Caco-2 (cell line): Measurements from ENCODE around the gene WWC2. TPM values are rescaled to one million over a fixed set of nuclear protein-coding genes. Genes with fewer than 3 reads are reported as not detected.

Experiments used
- BruUV-seq: library from RNA; stranded (reverse); fragments of 400-500 nt; replicated peaks from 2 replicates; lab custom pipeline; 2021; lab: Mats Ljungman, UMichigan
- CTCF ChIA-PET: fragments of 300-600 bp; sonication (Branson Sonifier 250); formaldehyde crosslinking; loops from one replicate; lab custom pipeline; 2022; ENCODE audit warnings: antibody characterized with exemption; lab: Charles Lee
- POLR2A ChIA-PET: fragments of 300-600 bp; sonication (Branson Sonifier 250); formaldehyde crosslinking; loops from one replicate; lab custom pipeline; 2022; ENCODE audit warnings: antibody characterized with exemption; lab: Charles Lee
- DNase-seq, 2 experiments: peaks; one replicate each; pipeline versions ENCODE4 v3.0.0 to v3.0.0-alpha.2; 2020 to 2022
- H3K27me3 ChIP-seq: replicated peaks from 2 replicates; pipeline ENCODE4 v1.6.0; 2011; ENCODE audit warnings: low read length; ENCODE audit not compliant: control insufficient read depth, insufficient read depth
- H3K36me3 ChIP-seq: 2 replicates; pipeline ENCODE4 v1.5.1; 2011; ENCODE audit warnings: low read length; ENCODE audit not compliant: control insufficient read depth, insufficient read depth
- H3K4me1 ChIP-seq: fragments of 250-450 bp; sonication (Bioruptor Pico); 2 replicates; pipeline ENCODE4 v1.5.1; 2020; ENCODE audit warnings: mild to moderate bottlenecking
- H3K4me3 ChIP-seq: 2 replicates; pipeline ENCODE4 v1.5.1; 2011; ENCODE audit warnings: low read depth, mild to moderate bottlenecking, control low read depth, low read length
- H3K9me3 ChIP-seq: fragments of 250-450 bp; sonication (Bioruptor Pico); 2 replicates; pipeline ENCODE4 v1.5.1; 2020; ENCODE audit warnings: mild to moderate bottlenecking, moderate library complexity
- H3K27ac Mint-ChIP-seq: one replicate; pipeline ENCODE4 v1.8.0; 2022; ENCODE audit warnings: mixed read lengths; ENCODE audit not compliant: unreplicated experiment
- H3K27me3 Mint-ChIP-seq: one replicate; pipeline ENCODE4 v1.8.0; 2022; ENCODE audit warnings: mixed read lengths; ENCODE audit not compliant: insufficient read depth, unreplicated experiment
- H3K36me3 Mint-ChIP-seq: one replicate; pipeline ENCODE4 v1.8.0; 2022; ENCODE audit warnings: mild to moderate bottlenecking, mixed read lengths; ENCODE audit not compliant: insufficient read depth, unreplicated experiment
- H3K4me1 Mint-ChIP-seq: one replicate; pipeline ENCODE4 v1.8.0; 2022; ENCODE audit warnings: low read depth, mixed read lengths; ENCODE audit not compliant: unreplicated experiment
- H3K4me3 Mint-ChIP-seq: one replicate; pipeline ENCODE4 v1.8.0; 2022; ENCODE audit warnings: mild to moderate bottlenecking, moderate library complexity, mixed read lengths; ENCODE audit not compliant: unreplicated experiment
- H3K9me3 Mint-ChIP-seq: one replicate; pipeline ENCODE4 v1.8.0; 2022; ENCODE audit warnings: mixed read lengths; ENCODE audit not compliant: unreplicated experiment
- CTCF ChIP-seq, 2 experiments: fragments of 200-600 bp in 1 of 2; IDR thresholded peaks; 1 replicate in 1 of 2; 2 replicates in 1 of 2; pipeline versions ENCODE4 v1.5.1 to v1.8.0; 2011 to 2022; ENCODE audit warnings: antibody characterized with exemption in 1 of 2, control low read depth in 1 of 2, inconsistent platforms in 1 of 2, low read depth in 1 of 2, low read length in 1 of 2, mild to moderate bottlenecking in 1 of 2, moderate library complexity in 1 of 2; ENCODE audit not compliant: insufficient read depth in 1 of 2, severe bottlenecking in 1 of 2, unreplicated experiment in 1 of 2
- intact Hi-C: fragments of 100-400 bp; cut with micrococcal nuclease; formaldehyde crosslinking; loops from one replicate; pipeline ENCODE4 v1.10.0; 2022; ENCODE audit not compliant: unreplicated experiment
- total RNA-seq: library from RNA; stranded (reverse); gene quantifications from 2 replicates; pipeline ENCODE4 v1.2.3, GENCODE V29; 2022

Gene WWC2
- total RNA-seq, 1 experiment from 2014 or later: 126 TPM

DNA sequence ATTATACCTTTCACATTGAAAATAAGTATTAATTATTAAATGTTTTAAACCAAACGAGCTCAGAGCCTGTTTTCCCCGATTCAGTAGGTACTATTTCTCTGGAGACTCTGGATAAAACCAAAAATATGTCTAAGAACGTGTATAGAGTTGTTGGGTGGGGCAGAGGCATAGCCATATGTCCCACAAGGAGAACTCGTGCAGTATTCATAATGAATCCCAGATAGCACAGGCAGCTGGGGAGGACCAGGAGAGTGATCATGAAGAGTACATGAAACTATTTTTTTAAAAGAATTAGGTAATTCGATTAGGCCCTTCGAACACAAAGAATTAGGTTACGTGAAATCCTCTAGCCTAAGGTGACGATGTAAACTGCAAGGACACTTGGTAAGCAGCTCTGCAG lies 145.0 kb downstream of the WWC2 start:
- BruUV-seq: no TSS peak
- Histone ChIP-seq H3K9me3 (no peaks in the 10 kb centered on the region), H3K27me3 (no peaks in the 10 kb centered on the region), H3K4me3 (no peak overlapping the region), H3K4me1 (peaks cover 47% of the 10 kb centered on the region), H3K36me3 (no peaks in the 10 kb centered on the region)
- ChIA-PET CTCF (no interaction called here), POLR2A (no interaction called here)
- Mint-ChIP-seq H3K36me3 (peaks cover 56% of the 10 kb centered on the region), H3K4me3 (no peak overlapping the region), H3K27ac (no peak overlapping the region), H3K27me3 (no peaks in the 10 kb centered on the region), H3K9me3 (no peaks in the 10 kb centered on the region), H3K4me1 (peaks cover 28% of the 10 kb centered on the region)
- intact Hi-C loops: loop anchor here (5.0 kb wide), 1 partner anchor 147 kb away; the partner anchor contains the start of gene WWC2
- DNase-seq: no peak
- no peak for TF ChIP-seq CTCF (IDR thresholded peaks at IDR 0.05; ENCODE audit: insufficient read depth in 1 of 2, low read depth in 1 of 2, low read length in 1 of 2, severe bottlenecking in 1 of 2, unreplicated experiment in 1 of 2)

DNA sequence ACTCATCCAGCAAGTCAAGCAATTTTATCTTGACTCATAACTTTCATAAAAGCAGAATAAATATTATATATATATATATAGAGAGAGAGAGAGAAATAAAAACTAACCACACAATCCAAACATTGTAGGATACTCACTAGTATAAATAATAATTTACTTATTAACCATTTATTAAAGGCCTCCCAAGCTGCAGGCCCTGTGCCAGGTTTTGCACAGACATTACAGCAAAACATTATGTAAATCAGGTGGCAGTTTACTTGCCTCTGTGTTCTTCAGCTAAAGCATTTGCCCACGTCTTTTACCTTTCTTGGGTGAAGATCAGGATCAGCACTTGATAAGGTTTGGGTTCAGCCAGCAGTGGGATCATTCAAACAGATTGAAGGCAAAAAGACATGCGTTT lies 145.4 kb downstream of the WWC2 start:
- TF ChIP-seq CTCF (IDR thresholded peaks at IDR 0.05; ENCODE audit: insufficient read depth in 1 of 2, low read depth in 1 of 2, low read length in 1 of 2, severe bottlenecking in 1 of 2, unreplicated experiment in 1 of 2): no peak
- POLR2A ChIA-PET: no interaction called here
- Histone ChIP-seq H3K4me1 (peaks cover 46% of the 10 kb centered on the region), H3K9me3 (no peaks in the 10 kb centered on the region), H3K36me3 (no peaks in the 10 kb centered on the region), H3K4me3 (no peak overlapping the region), H3K27me3 (no peaks in the 10 kb centered on the region)
- no peaks in the 10 kb centered on the region for H3K9me3 Mint-ChIP-seq
- BruUV-seq: no TSS peak
- no peak overlapping the region for H3K4me3 Mint-ChIP-seq
- H3K27ac Mint-ChIP-seq: no peak overlapping the region
- intact Hi-C loops: loop anchor here (5.0 kb wide), 1 partner anchor 147 kb away; the partner anchor contains the start of gene WWC2
- no peaks in the 10 kb centered on the region for H3K27me3 Mint-ChIP-seq
- DNase-seq: no peak
- peaks cover 24% of the 10 kb centered on the region for H3K4me1 Mint-ChIP-seq
- CTCF ChIA-PET: interaction anchor here (0.6 kb wide), 1 partner anchor 133 kb away, joined by 3 read pairs; no protein-coding TSS in a partner anchor
- H3K36me3 Mint-ChIP-seq: peaks cover 52% of the 10 kb centered on the region

DNA sequence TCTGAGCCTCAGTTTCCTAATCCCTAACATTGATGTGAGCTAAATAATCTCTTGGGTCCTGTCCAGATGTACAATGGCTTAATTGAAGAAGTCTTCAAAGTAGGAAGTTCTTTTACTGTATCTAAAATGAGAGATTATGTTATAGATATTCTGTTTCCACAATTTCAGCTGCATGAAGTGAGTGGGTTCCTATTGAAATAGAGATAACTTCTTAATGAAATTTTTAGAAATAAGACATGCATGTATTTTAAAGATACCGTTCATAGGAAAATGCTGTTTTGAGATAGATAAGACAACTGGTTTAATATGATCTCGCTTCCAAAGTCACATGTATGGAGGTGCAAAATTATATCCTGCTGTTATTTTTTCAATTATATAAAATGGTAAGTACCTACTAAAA lies 149.1 kb downstream of the WWC2 start:
- CTCF ChIA-PET: no interaction called here
- POLR2A ChIA-PET: no interaction called here
- no peak overlapping the region for H3K4me3 ChIP-seq
- no peak overlapping the region for H3K4me3 Mint-ChIP-seq
- peaks cover 20% of the 10 kb centered on the region for H3K4me1 ChIP-seq
- H3K9me3 ChIP-seq: no peaks in the 10 kb centered on the region
- BruUV-seq: no TSS peak
- H3K36me3 ChIP-seq: 0 out of 2 replicates have a peak, but pooled peaks cover 2% of the 10 kb centered on the region
- TF ChIP-seq CTCF (IDR thresholded peaks at IDR 0.05; ENCODE audit: insufficient read depth in 1 of 2, low read depth in 1 of 2, low read length in 1 of 2, severe bottlenecking in 1 of 2, unreplicated experiment in 1 of 2): no peak
- intact Hi-C loops: no loop called here
- H3K9me3 Mint-ChIP-seq: no peaks in the 10 kb centered on the region
- peaks cover 65% of the 10 kb centered on the region for H3K36me3 Mint-ChIP-seq
- DNase-seq: no peak
- H3K4me1 Mint-ChIP-seq: peaks cover 9% of the 10 kb centered on the region
- no peaks in the 10 kb centered on the region for H3K27me3 Mint-ChIP-seq
- no peak overlapping the region for H3K27ac Mint-ChIP-seq
- no peaks in the 10 kb centered on the region for H3K27me3 ChIP-seq
